Right ventricle myocardium inferior (tissue), 1 donor: Measurements from ENCODE around the gene ACTA1. TPM values are rescaled to one million over a fixed set of nuclear protein-coding genes. Genes with fewer than 3 reads are reported as not detected.

ENCODE experiments used
- ATAC-seq: fragments of 200-7000 bp; cut with Tn5 transposase; one replicate; pipeline ENCODE4 v1.9.1; 2020; ENCODE audit warnings: mild to moderate bottlenecking, moderate library complexity
- DNase-seq: peaks from one replicate; pipeline ENCODE4 v3.0.0; 2021; ENCODE audit errors: missing footprints
- intact Hi-C: fragments of 100-400 bp; cut with DNase I; formaldehyde crosslinking; loops from one replicate; pipeline ENCODE4 v1.11.0; 2022
- total RNA-seq: library from RNA; stranded (reverse); fragmentation: NEBNext Ultra II Directional; extraction: Animal tissue kit (Norgen Biotek cat#: 25700); gene quantifications from one replicate; pipeline ENCODE4 v1.2.1, GENCODE V29; 2021
- donor health status: DM: no; HTN: yes; CAD: no; lungs with severe emphysema.

ACTA1 gene
- total RNA-seq, 1 donor from 2014 or later = 1,694 TPM

GRCh38 chr1:229385853-229386456 lies 47.9 kb downstream of the ACTA1 start:
- intact Hi-C loops = no loop called here
- DNase-seq (no peak), ATAC-seq (peak; percentile 68)

GRCh38 chr1:229384822-229385221 lies 49.1 kb downstream of the ACTA1 start:
- intact Hi-C loops = no loop called here
- ATAC-seq (no peak), DNase-seq (no peak)

- intact Hi-C loops = no loop called here
- no peak for DNase-seq
- ATAC-seq = no peak
Measured at GRCh38 chr1:229383961-229384360, 49.9 kb downstream of the ACTA1 start.

DNA sequence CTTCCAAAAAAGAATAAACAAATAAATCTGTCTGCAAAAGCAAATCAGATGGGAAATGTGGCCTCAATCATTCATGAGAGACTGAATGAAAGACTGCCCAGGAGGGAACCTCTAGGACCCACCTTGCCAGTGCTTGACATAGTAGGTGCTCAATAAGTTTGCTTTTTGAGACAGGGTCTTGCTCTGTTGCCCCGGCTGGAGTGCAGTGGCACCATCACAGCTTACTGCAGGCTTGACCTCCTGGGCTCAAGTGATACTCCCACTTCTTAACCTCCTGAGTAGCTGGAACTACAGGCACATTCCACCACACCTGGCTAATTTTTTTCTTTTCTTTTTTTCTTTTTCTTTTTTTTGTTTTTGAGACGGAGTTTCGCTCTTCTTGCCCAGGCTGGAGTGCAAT lies 50.7 kb downstream of the ACTA1 start:
- DNase-seq (no peak), ATAC-seq (no peak)
- intact Hi-C loops = no loop called here

Other genes starting within 250 kb of the ACTA1 start
- 131 TPM for gene RAB4A, start 163.0 kb downstream of the ACTA1 start, total RNA-seq
- 2.3 TPM for gene CCSAP, start 91.0 kb downstream of the ACTA1 start, total RNA-seq
- gene NUP133, start 74.2 kb upstream of the ACTA1 start, total RNA-seq = 27.9 TPM
- 12.7 TPM for gene ABCB10, start 124.6 kb upstream of the ACTA1 start, total RNA-seq
- 10.8 TPM for gene TAF5L, start 192.0 kb upstream of the ACTA1 start, total RNA-seq
- gene URB2, start 192.2 kb upstream of the ACTA1 start, total RNA-seq = 3.4 TPM